ENCODE results near the gene TBC1D22A.
"Not testable (repeated sequence)": the region's sequence is repeated elsewhere in the genome, so short reads cannot be mapped to it uniquely, and the experiment has no call there.

Gene TBC1D22A

GRCh38 chr22:46976143-46976542 is 213.7 kb downstream of the TBC1D22A start:
- no peak for DNase-seq

- no peak for DNase-seq
Measured at GRCh38 chr22:46976598-46976997, 214.1 kb downstream of the TBC1D22A start.

- no peak for DNase-seq
Measured at GRCh38 chr22:46977656-46978343, 215.3 kb downstream of the TBC1D22A start.

GRCh38 chr22:46978668-46979067 is 216.2 kb downstream of the TBC1D22A start:
- not testable (repeated sequence) for DNase-seq

- no peak for DNase-seq
Measured at GRCh38 chr22:46979506-46979905, 217.1 kb downstream of the TBC1D22A start.

- DNase-seq: no peak
Measured at GRCh38 chr22:46980392-46980791, 217.9 kb downstream of the TBC1D22A start.

- no peak for DNase-seq
Measured at GRCh38 chr22:46982635-46983034, 220.2 kb downstream of the TBC1D22A start.

- DNase-seq: no peak
Measured at GRCh38 chr22:46983046-46983445, 220.6 kb downstream of the TBC1D22A start.

- no peak for DNase-seq
Measured at GRCh38 chr22:46984751-46985506, 222.5 kb downstream of the TBC1D22A start.

- DNase-seq: no peak
Measured at GRCh38 chr22:46985507-46985882, 223.0 kb downstream of the TBC1D22A start.

GRCh38 chr22:46986788-46987187 is 224.3 kb downstream of the TBC1D22A start:
- DNase-seq: no peak

- no peak for DNase-seq
Measured at GRCh38 chr22:46990937-46991550, 228.6 kb downstream of the TBC1D22A start.

GRCh38 chr22:46991666-46992065 is 229.2 kb downstream of the TBC1D22A start:
- DNase-seq: no peak

- DNase-seq: no peak
Measured at GRCh38 chr22:46992121-46992731, 229.8 kb downstream of the TBC1D22A start.

- no peak for DNase-seq
Measured at GRCh38 chr22:46993633-46994032, 231.2 kb downstream of the TBC1D22A start.

- DNase-seq: no peak
Measured at GRCh38 chr22:46994265-46994664, 231.8 kb downstream of the TBC1D22A start.

GRCh38 chr22:46994983-46995382 is 232.5 kb downstream of the TBC1D22A start:
- no peak for DNase-seq

- DNase-seq: no peak
Measured at GRCh38 chr22:46995501-46996360, 233.3 kb downstream of the TBC1D22A start.

- no peak for DNase-seq
Measured at GRCh38 chr22:46996595-46997310, 234.3 kb downstream of the TBC1D22A start.

- no peak for DNase-seq
Measured at GRCh38 chr22:46997311-46997970, 235.0 kb downstream of the TBC1D22A start.

- DNase-seq: no peak
Measured at GRCh38 chr22:46998331-46998730, 235.9 kb downstream of the TBC1D22A start.

All from T-helper 2 cell (primary cell).